ENCODE data around the gene HAVCR1. TPM values are rescaled to one million over a fixed set of nuclear protein-coding genes. Genes with fewer than 3 reads are reported as not detected.
"Not testable (repeated sequence)": the region's sequence is repeated elsewhere in the genome, so short reads cannot be mapped to it uniquely, and the experiment has no call there.

The HAVCR1 gene
- total RNA-seq, 1 experiment from 2014 or later: 5.8 TPM

GRCh38 chr5:157045601-157046000 lies 13.3 kb downstream of the HAVCR1 start:
- intact Hi-C loops (cut with micrococcal nuclease; ENCODE audit: unreplicated experiment): loop anchor here (5.0 kb wide), 1 partner anchor 87 kb away; no protein-coding TSS in a partner anchor
- peak overlapping the region; percentile 98 for H3K27ac Mint-ChIP-seq (ENCODE audit: unreplicated experiment)

GRCh38 chr5:157038568-157039187 lies 20.2 kb downstream of the HAVCR1 start:
- no TSS peak for BruUV-seq (replicated peaks)
- intact Hi-C loops (cut with micrococcal nuclease; ENCODE audit: unreplicated experiment): no loop called here
- CTCF ChIA-PET: interaction anchor here (0.6 kb wide), 1 partner anchor 64 kb away, joined by 3 read pairs; no protein-coding TSS in a partner anchor
- H3K27ac Mint-ChIP-seq (ENCODE audit: unreplicated experiment): no peak overlapping the region
- TF ChIP-seq, protein P1, sequence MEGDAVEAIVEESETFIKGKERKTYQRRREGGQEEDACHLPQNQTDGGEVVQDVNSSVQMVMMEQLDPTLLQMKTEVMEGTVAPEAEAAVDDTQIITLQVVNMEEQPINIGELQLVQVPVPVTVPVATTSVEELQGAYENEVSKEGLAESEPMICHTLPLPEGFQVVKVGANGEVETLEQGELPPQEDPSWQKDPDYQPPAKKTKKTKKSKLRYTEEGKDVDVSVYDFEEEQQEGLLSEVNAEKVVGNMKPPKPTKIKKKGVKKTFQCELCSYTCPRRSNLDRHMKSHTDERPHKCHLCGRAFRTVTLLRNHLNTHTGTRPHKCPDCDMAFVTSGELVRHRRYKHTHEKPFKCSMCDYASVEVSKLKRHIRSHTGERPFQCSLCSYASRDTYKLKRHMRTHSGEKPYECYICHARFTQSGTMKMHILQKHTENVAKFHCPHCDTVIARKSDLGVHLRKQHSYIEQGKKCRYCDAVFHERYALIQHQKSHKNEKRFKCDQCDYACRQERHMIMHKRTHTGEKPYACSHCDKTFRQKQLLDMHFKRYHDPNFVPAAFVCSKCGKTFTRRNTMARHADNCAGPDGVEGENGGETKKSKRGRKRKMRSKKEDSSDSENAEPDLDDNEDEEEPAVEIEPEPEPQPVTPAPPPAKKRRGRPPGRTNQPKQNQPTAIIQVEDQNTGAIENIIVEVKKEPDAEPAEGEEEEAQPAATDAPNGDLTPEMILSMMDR (IDR thresholded peaks at IDR 0.05; ENCODE audit: unreplicated experiment): no peak
- no peaks in the 10 kb centered on the region for H3K27me3 Mint-ChIP-seq (ENCODE audit: unreplicated experiment)
- H3K4me1 Mint-ChIP-seq (ENCODE audit: low read depth, unreplicated experiment): peaks cover 27% of the 10 kb centered on the region
- no peak overlapping the region for H3K4me3 Mint-ChIP-seq (ENCODE audit: low read depth, unreplicated experiment)
- H3K9me3 Mint-ChIP-seq (ENCODE audit: low read depth, unreplicated experiment): no peaks in the 10 kb centered on the region
- peaks cover 4% of the 10 kb centered on the region for H3K36me3 Mint-ChIP-seq (ENCODE audit: insufficient read depth, unreplicated experiment)
- DNase-seq: no peak

More at GRCh38 chr5:157045601-157046000, 13.3 kb downstream of the HAVCR1 start:
- TSS peak; percentile 45 for BruUV-seq (replicated peaks)
- TF ChIP-seq, protein P1 (IDR thresholded peaks at IDR 0.05; ENCODE audit: unreplicated experiment): no peak
- H3K9me3 Mint-ChIP-seq (ENCODE audit: low read depth, unreplicated experiment): no peaks in the 10 kb centered on the region
- no peak for DNase-seq
- H3K36me3 Mint-ChIP-seq (ENCODE audit: insufficient read depth, unreplicated experiment): peaks cover 20% of the 10 kb centered on the region
- H3K4me3 Mint-ChIP-seq (ENCODE audit: low read depth, unreplicated experiment): peak overlapping the region; percentile 44
- no peaks in the 10 kb centered on the region for H3K27me3 Mint-ChIP-seq (ENCODE audit: unreplicated experiment)
- CTCF ChIA-PET: interaction anchor here (1.1 to 2.1 kb wide), 4 partner anchors 11 to 97 kb away, joined by 4 to 18 read pairs (median 6); partner anchors contain the start of genes HAVCR1 and MED7
- H3K4me1 Mint-ChIP-seq (ENCODE audit: low read depth, unreplicated experiment): peaks cover 58% of the 10 kb centered on the region

DNA sequence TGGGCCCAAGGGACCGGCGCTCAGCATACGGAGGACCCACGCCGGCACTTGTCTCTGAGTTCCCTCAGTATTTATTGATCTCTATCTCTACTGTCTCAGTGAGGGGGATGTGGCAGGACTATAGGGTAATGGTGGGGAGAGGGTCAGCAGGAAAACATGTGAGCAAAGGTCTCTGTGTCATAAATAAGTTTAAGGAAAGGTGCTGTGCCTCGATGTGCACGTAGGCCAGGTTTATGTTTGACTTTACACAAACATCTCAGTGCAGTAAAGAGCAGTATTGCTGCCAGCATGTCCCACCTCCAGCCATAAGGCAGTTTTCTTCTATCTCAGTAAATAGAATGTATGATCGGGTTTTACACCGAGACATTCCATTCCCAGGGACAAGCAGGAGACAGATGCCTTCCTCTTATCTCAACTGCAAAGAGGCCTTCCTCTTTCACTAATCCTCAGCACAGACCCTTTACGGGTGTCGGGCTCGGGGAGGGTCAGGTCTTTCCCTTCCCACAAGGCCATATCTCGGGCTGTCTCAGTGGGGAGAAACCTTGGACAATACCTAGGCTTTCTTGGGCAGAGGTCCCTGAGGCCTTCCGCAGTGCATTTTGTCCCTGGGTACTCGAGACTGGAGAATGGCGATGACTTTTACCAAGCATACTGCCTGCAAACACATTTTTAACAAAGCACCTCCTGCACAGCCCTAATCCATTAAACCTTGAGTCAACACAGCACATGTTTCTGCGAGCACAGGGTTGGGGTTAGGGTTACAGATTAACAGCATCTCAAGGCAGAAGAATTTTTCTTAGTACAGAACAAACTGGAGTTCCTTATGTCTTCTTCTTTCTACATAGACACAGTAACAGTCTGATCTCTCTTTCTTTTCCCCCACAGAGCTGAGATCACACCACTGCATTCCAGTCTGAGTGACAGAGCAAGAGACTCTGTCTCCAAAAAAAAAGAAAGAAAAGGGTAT lies 24.5 kb downstream of the HAVCR1 start:
- intact Hi-C loops (cut with micrococcal nuclease; ENCODE audit: unreplicated experiment): loop anchor here (2.0 to 5.0 kb wide), 2 partner anchors 38 to 96 kb away; no protein-coding TSS in a partner anchor
- CTCF ChIA-PET: interaction anchor here (1.0 to 2.0 kb wide), 2 partner anchors 11 to 15 kb away, joined by 4 to 7 read pairs; no protein-coding TSS in a partner anchor
- not testable (repeated sequence) for H3K36me3 Mint-ChIP-seq (ENCODE audit: insufficient read depth, unreplicated experiment); BruUV-seq (replicated peaks); H3K9me3 Mint-ChIP-seq (ENCODE audit: low read depth, unreplicated experiment); H3K27me3 Mint-ChIP-seq (ENCODE audit: unreplicated experiment)
- H3K4me1 Mint-ChIP-seq (ENCODE audit: low read depth, unreplicated experiment): peaks cover 53% of the 10 kb centered on the region
- DNase-seq: peak; percentile 53
- peak overlapping the region; percentile 23 for H3K4me3 Mint-ChIP-seq (ENCODE audit: low read depth, unreplicated experiment)
- H3K27ac Mint-ChIP-seq (ENCODE audit: unreplicated experiment): peak overlapping the region; percentile 97

GRCh38 chr5:157033071-157033583 lies 25.8 kb downstream of the HAVCR1 start:
- Mint-ChIP-seq H3K4me3 (ENCODE audit: low read depth, unreplicated experiment) (no peak overlapping the region), H3K9me3 (ENCODE audit: low read depth, unreplicated experiment) (no peaks in the 10 kb centered on the region), H3K4me1 (ENCODE audit: low read depth, unreplicated experiment) (peaks cover 46% of the 10 kb centered on the region), H3K27ac (ENCODE audit: unreplicated experiment) (peak overlapping the region; percentile 97), H3K27me3 (ENCODE audit: unreplicated experiment) (no peaks in the 10 kb centered on the region), H3K36me3 (ENCODE audit: insufficient read depth, unreplicated experiment) (peaks cover 7% of the 10 kb centered on the region)
- CTCF ChIA-PET: interaction anchor here (0.7 kb wide), 1 partner anchor 333 kb away, joined by 4 read pairs; no protein-coding TSS in a partner anchor
- intact Hi-C loops (cut with micrococcal nuclease; ENCODE audit: unreplicated experiment): loop anchor here (5.0 kb wide), 1 partner anchor 39 kb away; no protein-coding TSS in a partner anchor
- TF ChIP-seq, protein P1 (IDR thresholded peaks at IDR 0.05; ENCODE audit: unreplicated experiment): no peak
- no TSS peak for BruUV-seq (replicated peaks)
- no peak for DNase-seq

Data from Calu3 (cell line).